ENCODE results near the gene SMARCD1. TPM values are rescaled to one million over a fixed set of nuclear protein-coding genes. Genes with fewer than 3 reads are reported as not detected.

SMARCD1 gene
- total RNA-seq, 4 donors from 2014 or later: 4.1 to 54.6 (median 39.6) TPM

- intact Hi-C loops (cut with DNase I; ENCODE audit: low total_unique reads): no loop called here
- no peaks in the 10 kb centered on the region for H3K4me1 ChIP-seq
- TF ChIP-seq, protein P1, sequence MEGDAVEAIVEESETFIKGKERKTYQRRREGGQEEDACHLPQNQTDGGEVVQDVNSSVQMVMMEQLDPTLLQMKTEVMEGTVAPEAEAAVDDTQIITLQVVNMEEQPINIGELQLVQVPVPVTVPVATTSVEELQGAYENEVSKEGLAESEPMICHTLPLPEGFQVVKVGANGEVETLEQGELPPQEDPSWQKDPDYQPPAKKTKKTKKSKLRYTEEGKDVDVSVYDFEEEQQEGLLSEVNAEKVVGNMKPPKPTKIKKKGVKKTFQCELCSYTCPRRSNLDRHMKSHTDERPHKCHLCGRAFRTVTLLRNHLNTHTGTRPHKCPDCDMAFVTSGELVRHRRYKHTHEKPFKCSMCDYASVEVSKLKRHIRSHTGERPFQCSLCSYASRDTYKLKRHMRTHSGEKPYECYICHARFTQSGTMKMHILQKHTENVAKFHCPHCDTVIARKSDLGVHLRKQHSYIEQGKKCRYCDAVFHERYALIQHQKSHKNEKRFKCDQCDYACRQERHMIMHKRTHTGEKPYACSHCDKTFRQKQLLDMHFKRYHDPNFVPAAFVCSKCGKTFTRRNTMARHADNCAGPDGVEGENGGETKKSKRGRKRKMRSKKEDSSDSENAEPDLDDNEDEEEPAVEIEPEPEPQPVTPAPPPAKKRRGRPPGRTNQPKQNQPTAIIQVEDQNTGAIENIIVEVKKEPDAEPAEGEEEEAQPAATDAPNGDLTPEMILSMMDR (IDR thresholded peaks at IDR 0.05): no peak
- TF ChIP-seq POLR2A (IDR thresholded peaks at IDR 0.05): no peak
Observed at GRCh38 chr12:50047693-50048250, 37.4 kb upstream of the SMARCD1 start.

GRCh38 chr12:50049254-50050118 is 35.7 kb upstream of the SMARCD1 start:
- DNase-seq: no peak
- H3K36me3 ChIP-seq: no peaks in the 10 kb centered on the region
- no peaks in the 10 kb centered on the region for H3K9me3 ChIP-seq
- no peak for TF ChIP-seq POLR2A (IDR thresholded peaks at IDR 0.05)
- TF ChIP-seq, protein P1 (IDR thresholded peaks at IDR 0.05): no peak
- H3K4me3 ChIP-seq: no peak overlapping the region
- no peaks in the 10 kb centered on the region for H3K4me1 ChIP-seq
- no peaks in the 10 kb centered on the region for H3K27me3 ChIP-seq
- intact Hi-C loops (cut with DNase I; ENCODE audit: low total_unique reads): no loop called here
- peak overlapping the region in 1 of 2 donors; percentile 69 for H3K27ac ChIP-seq

More at GRCh38 chr12:50047693-50048250, 37.4 kb upstream of the SMARCD1 start:
- Histone ChIP-seq H3K9me3 (no peaks in the 10 kb centered on the region), H3K36me3 (no peaks in the 10 kb centered on the region), H3K27me3 (no peaks in the 10 kb centered on the region), H3K4me3 (no peak overlapping the region), H3K27ac (no peak overlapping the region)
- no peak for DNase-seq

- TF ChIP-seq, protein P1 (IDR thresholded peaks at IDR 0.05): no peak
- no peak for TF ChIP-seq POLR2A (IDR thresholded peaks at IDR 0.05)
Observed at GRCh38 chr12:50050119-50050385, 35.1 kb upstream of the SMARCD1 start.

GRCh38 chr12:50050410-50051098 is 34.6 kb upstream of the SMARCD1 start:
- peak; percentile 82 to 85 for DNase-seq
- Histone ChIP-seq H3K36me3 (no peaks in the 10 kb centered on the region), H3K4me1 (no peaks in the 10 kb centered on the region), H3K27ac (peak overlapping the region; percentile 10 to 69), H3K27me3 (no peaks in the 10 kb centered on the region), H3K9me3 (no peaks in the 10 kb centered on the region), H3K4me3 (peak overlapping the region in 1 of 2 donors; percentile 22)
- intact Hi-C loops (cut with DNase I; ENCODE audit: low total_unique reads): no loop called here
- TF ChIP-seq, protein P1 (IDR thresholded peaks at IDR 0.05): peak in 1 of 4 experiments; percentile 5
- TF ChIP-seq POLR2A (IDR thresholded peaks at IDR 0.05): no peak

More at GRCh38 chr12:50050119-50050385, 35.1 kb upstream of the SMARCD1 start:
- no peak for DNase-seq
- Histone ChIP-seq H3K9me3 (no peaks in the 10 kb centered on the region), H3K27me3 (no peaks in the 10 kb centered on the region), H3K4me3 (peak overlapping the region in 1 of 2 donors; percentile 22), H3K27ac (peak overlapping the region in 1 of 2 donors; percentile 69), H3K4me1 (no peaks in the 10 kb centered on the region), H3K36me3 (no peaks in the 10 kb centered on the region)
- intact Hi-C loops (cut with DNase I; ENCODE audit: low total_unique reads): no loop called here
